Stimulated activated CD8-positive, alpha-beta memory T cell treated with anti-CD3 and anti-CD28 coated beads, Interleukin-12 subunit alpha, Interleukin-12 subunit beta, amount 100 ng/mL, for 4 hours (primary cell): ENCODE data around the gene IWS1.
"Not testable (repeated sequence)": the region's sequence is repeated elsewhere in the genome, so short reads cannot be mapped to it uniquely, and the experiment has no call there.

Source experiments
- DNase-seq: peaks from one replicate; pipeline ENCODE4 v3.0.0-alpha.2; 2020; ENCODE audit warnings: low read depth

IWS1 gene

DNA sequence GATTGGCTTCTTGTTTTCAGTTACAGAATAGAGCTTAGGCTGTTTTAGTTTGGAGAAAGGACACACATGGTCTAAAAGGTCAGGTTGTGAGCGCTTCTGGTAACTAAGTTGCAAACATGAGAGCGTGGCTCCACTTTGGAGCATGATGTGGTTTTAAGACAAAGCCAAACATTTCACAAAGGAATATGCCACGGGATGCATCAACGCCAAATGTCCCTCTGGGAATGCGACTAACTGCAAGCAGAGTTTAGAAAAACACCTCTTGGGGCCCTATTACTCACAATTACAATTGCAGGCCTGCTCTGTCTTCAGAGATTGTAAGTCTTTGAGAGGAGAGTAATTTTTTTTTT, 34.6 kb upstream of the IWS1 start:
- DNase-seq, result no peak

DNA sequence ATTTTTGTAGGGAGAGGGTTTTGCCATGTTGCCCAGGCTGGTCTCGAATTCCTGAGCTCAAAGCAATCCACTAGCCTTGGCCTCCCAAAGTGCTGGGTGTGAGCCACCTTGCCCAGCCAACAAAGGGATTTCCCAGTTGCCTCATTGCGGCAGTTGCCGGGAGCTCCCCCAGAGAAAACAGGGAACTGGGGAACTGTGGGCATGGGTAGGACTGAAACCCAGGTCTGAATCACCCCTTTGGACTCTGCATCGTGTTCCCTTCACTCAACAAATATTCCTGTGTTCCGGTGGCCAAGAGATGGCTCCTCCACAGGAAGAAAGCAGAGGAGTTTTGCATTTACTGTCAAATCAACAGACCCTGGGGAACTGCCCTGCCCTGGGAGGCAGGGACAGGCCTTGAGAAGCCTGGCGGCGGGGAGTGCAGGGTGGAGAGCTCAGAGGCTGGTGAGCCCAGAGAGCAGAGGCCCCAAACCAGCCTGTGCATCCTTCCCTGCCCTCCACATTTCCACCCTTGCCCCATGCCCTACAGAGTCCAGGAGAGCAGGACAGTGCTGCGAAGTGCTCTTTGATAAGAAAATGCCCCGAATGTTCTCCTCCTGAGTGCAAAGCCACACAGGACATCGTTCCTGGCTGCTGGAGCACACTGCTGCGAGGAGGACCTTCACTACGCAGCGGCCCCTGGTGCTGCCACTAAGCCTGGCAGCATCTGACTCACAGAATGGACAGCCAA, 34.1 kb upstream of the IWS1 start:
- no peak for DNase-seq

DNA sequence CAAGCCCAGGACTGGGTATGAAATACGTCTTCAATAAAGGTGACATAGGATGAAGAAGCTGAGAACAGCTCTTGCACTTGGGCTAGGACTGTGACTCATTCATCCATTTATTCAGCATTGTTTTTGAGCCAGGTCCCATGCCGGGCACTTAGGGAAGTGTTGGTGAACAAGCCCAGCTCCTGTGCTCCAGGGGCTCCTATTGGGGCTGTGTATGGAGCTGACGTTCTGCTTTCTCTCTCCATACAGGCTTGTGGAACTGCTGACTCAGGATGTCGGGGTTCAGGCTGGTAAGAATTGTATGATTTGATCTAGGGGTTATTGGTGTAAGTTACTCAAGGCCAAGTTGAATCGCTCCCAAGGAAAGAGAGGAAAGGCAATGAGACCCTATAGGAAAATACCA, 33.2 kb upstream of the IWS1 start:
- no peak for DNase-seq

DNA sequence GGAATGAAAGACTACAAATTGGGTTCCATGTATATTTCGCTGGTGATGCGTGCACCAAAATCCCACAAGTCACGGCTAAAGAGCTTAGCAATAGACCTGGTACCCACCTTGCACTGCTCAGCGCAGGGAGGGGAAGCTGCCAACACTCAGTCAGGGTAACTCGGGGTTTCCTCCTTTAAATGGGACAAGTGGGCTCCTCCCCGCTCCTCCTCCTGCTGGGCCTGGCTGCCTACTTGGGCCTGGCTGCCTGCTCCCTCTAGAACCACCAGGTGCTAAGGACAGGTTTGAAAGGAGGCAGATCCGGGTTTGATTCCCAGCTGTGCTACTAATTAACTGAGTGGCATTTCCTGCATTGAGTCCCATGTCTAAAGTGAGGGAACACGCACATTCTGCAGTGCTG, 32.6 kb upstream of the IWS1 start:
- no peak for DNase-seq

DNA sequence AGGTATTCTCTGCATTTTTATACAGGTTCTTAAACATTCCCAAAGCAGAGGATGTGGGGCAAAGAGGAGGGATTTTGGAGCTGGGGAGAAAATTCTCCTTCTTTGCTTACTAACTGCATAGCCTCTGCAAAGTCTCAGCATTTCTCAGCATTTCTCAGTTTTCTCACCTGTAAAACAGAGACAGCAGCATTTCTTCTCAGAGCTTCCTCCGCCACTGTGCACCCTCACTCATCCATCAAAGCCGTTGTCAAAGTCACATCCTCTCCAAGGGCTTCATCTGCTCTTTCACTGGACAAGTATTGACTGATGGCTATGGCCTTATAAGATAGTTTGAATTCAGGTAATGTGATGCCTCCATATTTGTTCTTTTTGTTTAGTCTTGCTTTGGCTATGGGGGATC, 26.6 kb upstream of the IWS1 start:
- no peak for DNase-seq

DNA sequence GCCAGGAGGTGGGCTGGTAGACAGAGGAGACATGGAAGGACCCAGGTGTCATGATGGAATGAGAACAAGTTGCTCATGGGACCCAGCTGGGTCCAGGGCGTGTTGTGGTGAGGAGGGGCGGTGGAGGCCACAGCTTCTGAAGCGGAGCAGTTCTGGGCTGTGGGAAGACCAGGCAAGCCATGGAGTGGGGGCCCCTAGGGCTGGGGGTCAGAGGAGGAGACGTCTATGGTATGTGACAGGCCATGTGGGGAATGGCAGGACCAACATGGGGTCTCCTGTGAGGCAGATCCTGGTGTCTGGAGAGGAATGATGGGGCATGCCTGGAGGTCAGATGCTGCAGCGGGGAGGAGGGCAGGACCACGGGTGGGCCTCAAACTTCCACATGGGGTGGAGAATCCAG, 26.0 kb upstream of the IWS1 start:
- DNase-seq, result no peak

DNA sequence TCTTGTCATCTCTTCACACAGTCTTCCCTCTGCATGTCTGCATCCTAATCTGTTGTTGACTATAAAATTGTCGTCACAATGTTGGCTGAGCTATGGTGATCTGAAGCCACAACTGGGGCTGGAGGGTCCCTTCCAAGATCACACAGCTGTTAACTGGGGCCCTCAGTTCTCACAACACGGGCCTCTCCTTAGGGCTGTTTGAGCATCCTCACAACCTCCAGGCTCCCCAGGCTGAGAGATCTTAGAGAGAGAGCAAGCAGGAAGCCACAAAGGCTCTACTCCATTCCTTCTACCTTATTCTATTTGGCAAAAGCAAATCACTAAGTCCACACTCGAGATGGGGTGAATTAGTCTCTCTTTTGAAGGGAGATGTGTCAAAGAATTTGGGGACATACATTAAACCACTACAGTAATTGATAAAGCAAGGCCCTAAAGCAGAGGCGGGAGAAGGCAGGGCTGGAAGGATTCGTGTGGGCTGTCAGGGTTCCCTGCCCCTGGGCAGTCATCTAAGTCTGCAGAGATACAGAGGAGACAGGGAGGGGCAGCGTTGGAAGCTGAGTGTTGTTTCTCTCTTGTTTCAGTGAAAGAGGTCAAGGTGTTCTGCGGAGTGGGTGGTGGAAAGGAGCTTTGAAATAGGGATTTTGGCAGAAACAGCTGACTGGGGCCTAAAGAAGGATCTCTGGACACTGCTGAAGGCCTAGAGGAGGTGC, 25.1 kb upstream of the IWS1 start:
- no peak for DNase-seq

DNA sequence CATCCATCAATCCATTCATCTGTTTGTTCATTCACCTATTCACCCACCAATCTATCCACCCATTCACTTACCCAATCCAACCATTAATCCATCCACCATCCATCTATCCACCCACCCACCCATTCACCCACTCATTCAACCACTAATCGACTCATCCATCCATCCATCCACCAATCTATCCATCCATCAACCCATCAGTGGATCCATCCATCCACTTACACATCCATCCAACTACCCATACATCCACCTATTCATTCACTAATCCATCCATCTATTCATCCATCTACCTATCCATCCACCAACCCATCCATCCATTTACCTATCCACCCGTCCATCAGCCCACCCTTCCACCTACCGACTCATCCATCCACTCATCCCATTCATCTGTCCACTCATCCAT, 20.5 kb upstream of the IWS1 start:
- no peak for DNase-seq

DNA sequence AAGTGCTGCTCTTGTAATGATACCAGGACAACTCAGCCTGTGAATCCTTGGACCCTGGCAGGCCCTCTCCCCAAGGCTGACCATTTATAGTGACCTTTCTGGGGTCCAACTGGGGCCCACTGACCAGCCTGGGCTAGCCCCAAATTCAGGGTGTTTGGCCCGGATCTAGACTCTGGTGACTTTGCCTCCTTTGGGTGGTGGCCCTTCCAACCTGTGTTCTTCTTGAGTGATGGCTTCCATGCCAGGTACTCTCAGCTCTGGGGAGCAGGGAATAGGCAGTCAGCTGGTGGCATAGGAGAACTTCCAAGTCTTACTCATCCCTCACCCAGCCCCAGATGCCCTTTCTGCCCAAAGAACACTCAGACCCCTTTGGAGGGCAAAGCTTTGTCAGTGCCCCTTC, 19.5 kb upstream of the IWS1 start:
- DNase-seq, result no peak

DNA sequence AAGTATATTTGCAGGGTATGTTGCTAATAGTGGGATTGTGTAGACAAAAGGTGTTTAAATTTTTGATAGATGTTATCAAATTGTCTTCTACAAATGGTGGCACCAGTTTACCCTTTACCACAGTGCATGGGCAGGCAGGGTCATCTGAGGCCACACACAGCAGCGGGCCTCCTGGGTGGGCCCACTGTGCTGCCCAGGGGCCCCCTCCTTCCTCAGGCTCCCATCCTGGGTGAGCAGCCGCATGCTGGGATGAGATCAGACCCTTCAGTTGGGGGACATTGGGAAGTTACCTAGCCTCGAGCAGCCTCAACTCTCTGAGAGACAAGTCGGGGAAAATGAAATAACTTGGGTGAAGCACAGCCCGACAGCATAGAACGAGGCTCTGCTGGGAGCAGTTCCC, 18.9 kb upstream of the IWS1 start:
- no peak for DNase-seq

DNA sequence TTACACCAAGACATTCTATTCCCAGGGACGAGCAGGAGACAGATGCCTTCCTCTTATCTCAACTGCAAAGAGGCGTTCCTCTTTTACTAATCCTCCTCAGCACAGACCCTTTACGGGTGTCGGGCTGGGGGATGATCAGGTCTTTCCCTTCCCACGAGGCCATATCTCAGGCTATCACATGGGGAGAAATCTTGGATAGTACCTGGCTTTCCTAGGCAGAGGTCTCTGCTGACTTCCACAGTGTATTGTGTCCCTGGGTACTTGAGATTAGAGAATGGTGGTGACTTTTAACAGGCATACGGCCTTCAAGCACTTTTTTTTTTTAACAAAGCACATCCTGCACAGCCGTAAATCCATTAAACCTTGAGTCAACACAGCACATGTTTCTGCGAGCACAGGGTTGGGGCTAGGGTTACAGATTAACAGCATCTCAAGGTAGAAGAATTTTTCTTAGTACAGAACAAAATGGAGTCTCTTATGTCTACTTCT, 16.8 kb upstream of the IWS1 start:
- DNase-seq, result not testable (repeated sequence)

DNA sequence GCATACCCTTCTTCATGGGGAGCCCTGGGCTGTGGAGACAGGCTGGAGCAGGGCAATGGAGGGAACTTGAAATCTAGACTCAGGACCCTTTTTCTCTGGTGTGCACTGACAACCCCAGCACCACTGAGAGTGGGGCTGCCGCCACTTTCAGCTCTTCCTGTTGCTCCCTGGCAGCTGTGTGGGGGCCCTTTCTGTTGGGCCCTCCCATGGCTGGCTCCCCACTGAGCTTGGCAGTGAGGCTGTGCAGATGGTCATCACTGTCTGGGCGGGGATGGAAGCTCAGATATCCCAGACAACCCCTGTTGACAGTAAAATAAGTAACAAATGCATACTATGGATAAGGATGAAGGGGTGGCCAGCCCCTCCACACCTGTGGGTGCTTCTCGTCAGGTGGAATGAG, 15.9 kb upstream of the IWS1 start:
- DNase-seq, result no peak

DNA sequence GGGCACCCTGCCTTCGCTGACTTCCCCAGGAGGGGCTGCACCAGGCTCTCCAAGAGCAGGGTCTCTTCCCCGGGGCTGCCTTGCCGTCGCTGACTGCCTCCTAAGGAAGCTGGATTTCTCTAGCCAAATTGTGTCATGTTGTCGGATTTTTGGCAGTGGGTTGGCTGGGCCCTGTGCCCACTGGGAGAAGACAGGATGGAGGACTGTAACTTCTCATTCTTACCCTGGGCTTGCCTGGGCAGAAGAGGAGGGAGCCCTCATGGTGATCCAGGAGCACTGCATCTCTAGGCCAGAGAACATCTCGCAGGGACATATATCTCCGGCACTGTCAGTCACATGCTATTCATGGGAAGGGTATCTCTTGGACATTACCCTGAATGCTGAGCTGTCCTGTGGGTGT, 15.5 kb upstream of the IWS1 start:
- no peak for DNase-seq

DNA sequence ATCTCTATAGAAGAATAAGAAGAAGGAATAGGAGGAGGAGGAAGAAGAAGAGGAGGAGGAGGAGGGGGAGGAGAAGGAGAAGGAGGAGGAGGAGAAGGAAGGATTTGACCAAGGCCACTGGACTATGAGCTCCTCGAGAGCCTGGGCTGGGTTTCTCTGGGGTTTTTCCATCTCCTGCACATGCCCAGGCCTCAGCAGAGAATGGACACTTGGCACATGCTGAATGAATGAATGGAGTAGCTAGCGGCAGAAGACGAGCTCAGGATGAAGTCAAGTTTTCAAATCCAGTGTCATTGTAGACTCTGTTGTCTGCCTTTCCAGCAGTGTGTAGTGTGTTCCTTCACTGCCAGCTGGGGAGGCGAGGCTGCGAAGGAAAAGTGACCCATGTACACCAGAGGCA, 11.4 kb upstream of the IWS1 start:
- DNase-seq, result no peak

DNA sequence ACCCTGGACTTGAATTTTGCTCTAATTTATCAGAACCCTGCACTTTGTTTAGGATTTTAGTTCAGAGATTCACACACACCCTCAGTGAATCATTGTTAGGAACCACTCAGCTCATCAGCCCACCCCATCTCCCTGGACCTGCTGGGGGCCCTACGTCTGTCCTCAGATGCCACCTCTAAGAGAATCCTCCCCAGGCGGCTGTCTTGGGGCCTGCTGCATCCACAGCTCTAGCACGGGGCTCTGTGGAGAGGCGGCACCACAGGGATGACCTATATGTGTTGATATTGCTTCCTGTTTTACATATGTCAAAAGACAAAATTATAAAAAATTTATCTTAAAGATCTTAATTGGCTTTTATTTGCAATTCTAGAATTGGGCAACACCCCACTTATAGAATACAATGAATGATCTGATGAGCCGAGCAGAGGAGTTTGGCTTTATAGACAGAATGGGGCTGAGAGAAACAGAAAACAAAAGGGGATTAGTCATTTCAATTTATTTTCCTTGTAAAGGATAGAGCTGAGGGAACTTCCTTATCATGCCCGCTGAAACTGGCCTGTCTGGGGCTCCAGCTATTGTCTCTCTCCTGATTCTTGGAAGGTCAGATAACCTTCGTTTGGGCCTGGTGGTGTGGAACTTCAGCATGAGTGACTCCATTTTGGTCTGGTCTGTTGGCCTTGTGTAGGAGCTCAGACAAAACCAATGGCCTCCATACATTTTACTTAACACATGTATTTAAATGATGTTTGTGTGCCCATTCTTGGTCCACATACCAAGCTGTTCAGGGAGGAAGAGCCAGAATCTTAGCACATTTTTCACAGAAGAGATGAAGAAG, 10.6 kb upstream of the IWS1 start:
- DNase-seq, result no peak

DNA sequence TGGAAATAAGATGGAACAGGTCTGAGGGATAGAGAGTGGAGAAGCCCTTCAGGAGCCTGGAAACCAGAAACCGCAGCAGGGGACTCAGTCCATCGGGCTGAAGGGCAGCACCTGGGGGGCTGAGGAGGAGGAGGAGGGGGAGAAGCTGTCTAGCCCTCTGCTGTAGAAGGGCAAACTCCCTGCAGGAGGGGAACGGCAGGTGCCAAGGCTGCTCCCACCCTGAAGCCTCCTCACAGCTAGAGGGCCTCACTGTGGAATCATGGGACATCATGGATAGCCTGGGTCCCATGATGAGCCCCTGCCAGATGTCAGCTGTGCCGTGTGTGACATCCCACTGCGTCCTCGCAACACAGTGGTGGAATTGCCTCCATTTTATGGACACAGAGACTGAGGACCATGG, 9.6 kb upstream of the IWS1 start:
- DNase-seq, result no peak

DNA sequence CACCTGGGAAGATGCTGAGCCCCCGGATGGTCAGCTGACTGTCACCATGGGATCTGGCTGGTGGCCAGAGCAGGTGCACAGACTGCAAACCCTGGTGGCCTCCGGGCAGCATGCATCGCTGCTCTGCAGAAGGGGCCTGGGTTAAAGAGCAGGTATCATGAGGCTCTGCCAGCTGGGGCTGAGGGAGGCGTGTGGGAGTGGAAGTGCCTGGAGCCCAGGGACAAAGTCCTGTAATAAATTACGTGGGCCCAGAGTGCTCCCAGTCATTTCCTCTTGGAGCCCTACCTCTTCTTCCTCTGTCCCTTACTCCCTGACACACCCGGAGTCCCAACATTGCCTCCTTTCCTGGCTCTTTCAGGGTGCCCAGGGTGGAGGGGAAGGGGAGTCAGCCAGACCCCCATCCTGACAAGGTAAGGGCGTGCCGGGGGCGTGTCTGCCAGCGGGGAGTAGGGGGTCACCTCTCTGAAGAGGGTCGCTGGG, 9.2 kb upstream of the IWS1 start, which contains the start of gene MYO7B:
TSS of gene MYO7B (plus strand) at position 262 of the 480 bp plus-strand sequence. CDS start 24,040 bp downstream, outside the sequence.
- DNase-seq, result no peak

DNA sequence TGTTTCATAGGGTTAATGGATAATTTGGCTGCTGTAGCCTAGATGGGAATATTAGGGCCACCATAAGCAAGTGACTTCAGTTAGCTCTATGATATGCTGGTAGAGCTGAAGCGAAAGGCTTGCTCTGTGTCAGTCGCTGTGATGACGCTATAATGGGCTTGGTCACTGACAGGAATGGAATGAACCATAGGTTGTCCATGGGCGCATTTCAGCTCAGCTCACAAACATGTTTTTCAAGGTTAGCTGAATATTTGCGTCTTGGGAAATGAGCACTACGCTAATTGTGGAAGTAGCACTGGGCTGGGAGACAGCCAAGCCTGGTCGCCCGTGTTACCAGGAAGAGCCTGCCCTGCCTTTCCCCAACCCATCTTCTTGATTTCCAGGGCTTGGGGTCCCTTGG, 6.0 kb upstream of the IWS1 start:
- DNase-seq, result no peak

DNA sequence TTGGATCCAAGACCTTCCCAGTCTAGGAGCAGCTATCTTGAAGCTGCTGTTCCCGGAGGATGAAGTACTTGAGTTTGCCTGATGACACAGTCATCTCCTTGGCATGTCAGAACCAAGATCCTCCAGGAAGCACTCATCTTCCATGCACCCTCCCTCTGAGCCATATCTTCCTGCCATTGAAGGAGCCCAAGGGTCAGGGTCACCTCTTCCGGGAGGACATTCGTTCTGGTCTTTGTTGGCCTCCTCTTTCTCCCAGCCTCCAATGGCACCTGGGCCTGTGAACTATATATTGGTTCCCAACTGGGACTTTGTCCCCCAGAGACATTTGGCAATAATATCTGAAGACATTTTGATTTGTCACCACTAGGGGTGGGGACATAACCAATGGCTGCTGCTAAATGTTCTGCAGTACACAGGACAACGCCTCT, 4.9 kb upstream of the IWS1 start:
- DNase-seq, result no peak

DNA sequence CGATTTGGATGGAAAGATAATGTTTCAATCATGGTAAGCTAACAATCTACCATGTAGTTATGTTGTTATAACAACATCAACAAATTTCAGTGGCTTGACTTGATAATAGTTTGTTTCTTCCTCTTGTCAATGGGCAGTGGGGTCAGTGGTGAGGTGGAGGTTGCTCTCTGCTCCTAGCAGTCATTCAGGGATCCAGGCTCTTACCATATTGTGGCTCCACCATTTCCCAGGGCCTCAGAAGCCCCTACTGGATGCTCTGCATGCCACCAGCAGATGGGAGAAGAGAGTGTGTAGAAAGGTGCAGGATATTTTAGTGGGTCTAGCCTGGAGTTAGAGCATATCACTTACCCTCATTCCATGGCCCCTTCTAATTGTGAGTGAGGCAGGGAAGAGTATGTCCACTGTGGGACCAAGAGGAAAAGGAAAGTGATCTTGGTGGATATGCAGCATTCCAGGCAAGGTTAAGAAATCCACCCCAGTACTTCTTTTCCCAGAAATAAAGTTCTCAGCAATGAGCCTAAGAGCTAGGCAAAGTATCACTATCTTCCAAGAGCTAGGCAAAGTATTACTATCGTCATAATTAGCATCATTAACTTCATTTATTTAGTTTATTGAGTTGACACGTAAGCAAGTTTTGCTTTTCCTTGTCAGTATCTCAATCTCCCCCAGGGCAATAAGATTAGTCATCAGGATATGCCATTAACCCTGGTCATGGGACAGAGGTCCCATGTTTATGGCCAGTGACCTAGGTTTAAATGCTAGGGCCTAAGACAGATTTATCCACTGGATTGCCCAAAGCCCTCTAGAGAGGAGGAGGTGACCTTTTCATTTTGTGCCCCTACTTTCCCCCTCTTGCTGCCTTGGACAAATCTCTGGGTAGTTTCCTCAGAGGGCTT, 4.2 kb upstream of the IWS1 start:
- no peak for DNase-seq

DNA sequence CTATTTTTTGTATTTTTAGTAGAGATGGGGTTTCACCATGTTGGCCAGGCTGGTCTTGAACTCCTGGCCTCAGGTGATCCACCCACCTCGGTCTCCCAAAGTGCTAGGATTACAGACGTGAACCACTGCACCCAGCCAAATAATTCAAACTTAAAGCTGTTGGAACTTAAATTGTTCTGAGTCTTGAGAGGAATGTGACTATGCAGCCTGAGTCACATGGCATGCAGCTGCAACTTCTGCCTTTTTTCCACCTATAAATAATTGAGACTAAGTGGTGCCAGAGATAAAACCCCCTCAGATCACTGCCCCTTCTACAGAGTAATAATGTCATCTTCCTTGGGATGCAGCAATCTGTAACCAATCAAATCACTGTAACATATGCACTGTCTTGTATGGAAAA, 3.1 kb upstream of the IWS1 start:
- DNase-seq, result not testable (repeated sequence)

DNA sequence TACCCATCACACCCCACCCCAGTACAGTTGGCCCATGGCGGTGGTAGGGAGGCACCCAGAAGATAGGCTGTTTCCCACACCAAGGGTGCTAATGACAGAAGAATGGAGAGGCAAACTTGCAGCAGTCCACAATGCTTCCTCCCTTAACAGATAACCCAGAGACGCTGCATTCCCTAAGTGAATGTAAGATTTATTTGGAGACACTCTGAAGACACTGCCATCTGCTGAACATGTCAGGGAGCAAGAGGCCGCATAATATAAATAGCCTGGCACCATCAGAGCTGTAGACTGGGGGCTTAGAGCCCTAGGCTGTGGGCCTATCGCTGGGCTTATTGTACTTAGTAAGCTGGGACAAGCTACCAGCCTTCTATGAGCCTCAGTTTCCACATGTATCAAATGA, 2.2 kb upstream of the IWS1 start:
- DNase-seq, result no peak
